GM18508 (cell line): ENCODE data around the gene GAMT.
"Not testable (repeated sequence)": the region's sequence is repeated elsewhere in the genome, so short reads cannot be mapped to it uniquely, and the experiment has no call there.

Experiments
- ATAC-seq: cut with Tn5 transposase; IDR thresholded peaks from one replicate; pipeline ENCODE4 v1.9.1; 2021; ENCODE audit warnings: moderate number of reproducible peaks; ENCODE audit not compliant: insufficient read depth, unreplicated experiment

GAMT gene

DNA sequence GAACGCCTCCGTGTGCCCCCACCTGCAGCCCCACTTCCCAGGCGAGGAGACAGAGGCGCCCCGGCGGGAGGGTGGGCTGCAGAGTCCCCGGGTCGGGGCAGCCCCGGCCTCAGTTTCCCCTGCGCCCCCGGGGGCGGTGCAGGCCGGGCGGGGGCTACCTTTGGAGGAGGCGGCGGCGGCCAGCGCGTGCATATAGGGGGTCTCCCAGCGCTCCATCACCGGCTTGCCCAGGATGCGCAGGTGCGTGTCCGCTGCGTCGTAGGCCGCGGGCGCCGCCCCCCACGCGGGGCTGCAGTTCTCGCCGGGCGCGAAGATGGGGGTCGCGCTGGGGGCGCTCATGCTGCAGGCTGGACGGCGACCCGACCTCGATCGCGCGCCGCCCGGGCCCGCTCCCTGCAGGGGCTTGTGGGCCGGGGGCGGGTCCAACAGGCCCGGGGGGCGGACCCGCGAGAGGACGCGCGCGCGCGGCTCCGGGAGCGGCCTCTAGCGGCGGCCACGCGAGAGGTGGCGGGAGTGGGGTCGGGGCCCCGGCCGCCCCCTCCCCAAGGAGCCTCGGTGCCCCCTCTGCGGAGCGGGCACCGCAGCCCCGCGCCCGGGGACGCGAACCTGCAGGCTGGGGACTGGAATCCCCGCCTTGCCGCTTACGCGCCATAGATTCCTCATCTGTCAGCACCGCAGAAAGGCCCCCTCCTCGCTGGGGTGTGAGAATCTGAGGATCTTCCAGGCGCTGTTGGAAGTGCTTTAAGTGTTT is at the start of gene GAMT:
Gene GAMT, minus strand, starts transcription at position 405 of the 751 bp plus-strand sequence. Its CDS starts 66 bp downstream, at position 339.
- no peak for ATAC-seq

DNA sequence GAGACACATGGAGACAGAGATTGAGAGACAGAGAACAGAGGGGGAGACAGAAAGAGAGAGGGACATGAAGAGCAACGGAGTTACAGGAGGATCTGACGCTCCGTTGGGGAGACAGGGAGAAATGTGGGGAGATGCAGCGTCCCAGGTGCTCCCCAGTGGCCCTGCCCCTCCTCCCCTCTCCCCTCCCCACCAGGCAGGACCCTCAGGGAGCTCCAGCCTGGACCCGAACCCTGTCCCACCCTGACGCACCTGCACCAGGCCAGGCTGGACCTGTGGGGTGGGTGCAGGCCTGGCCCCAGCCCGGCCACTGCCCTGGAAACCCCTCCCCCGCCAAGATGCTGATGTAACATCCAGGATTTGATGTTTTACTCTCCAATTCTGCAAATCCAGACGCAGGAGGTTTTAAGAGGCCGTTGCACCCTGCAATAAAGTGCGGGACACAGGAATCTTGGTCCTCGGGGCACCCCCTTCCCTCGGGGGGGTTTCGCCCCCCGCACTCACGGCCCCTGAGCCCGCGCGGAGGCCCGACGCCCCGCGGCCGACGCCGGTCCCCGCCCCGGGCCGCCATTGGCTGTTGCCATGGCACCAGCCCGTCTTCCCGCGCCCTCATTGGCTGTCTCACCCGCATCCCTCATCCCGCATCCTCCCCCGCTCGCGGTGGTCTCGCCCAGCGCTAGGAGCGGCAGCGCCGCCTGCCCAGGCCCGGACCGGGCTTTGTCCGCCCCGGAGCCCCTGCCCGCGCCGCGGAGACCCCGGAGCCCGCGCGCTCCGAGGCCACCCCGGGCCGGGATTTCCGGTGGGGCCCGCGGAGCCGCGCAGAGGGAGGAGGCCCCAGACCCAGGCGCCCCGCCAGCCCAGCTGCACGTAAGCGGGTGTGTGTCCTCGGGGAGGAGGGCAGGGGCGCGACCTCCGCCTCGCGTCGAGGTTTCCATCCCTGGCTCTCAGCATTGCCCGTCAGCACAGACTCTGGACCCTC is 48.4 kb upstream of the GAMT start, which contains the start of gene APC2:
Gene APC2, plus strand, starts transcription at position 655 of the 976 bp plus-strand sequence. CDS start 2,881 bp downstream, outside the sequence.
- ATAC-seq: no peak

DNA sequence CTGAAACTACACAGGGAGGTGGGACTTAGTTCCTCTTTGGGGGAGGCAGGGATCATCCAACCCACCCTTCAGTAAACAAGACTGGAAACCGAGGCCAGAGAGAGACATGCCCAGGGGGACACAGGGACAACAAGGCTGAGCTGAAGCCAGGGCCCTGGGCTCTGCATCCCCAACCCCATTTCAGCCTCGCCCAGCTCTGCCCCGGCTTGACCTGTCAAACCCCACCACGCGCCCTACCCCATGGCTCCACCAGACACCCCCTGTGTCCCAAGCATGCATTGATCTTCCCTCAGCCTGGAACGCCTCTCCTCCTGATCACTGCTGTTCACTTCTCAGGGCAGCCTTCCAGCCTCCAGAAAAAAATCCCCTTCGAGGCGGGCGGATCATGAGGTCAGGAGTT is 46.6 kb upstream of the GAMT start:
- no peak for ATAC-seq

GRCh38 chr19:1447504-1447903 is 46.2 kb upstream of the GAMT start:
- ATAC-seq: no peak

- ATAC-seq: no peak
These were observed 45.6 kb upstream of the GAMT start for GRCh38 chr19:1446713-1447481.

- ATAC-seq: no peak
These were observed 44.8 kb upstream of the GAMT start for GRCh38 chr19:1445932-1446712.

- ATAC-seq: no peak
These were observed 44.0 kb upstream of the GAMT start for GRCh38 chr19:1445185-1445931.

GRCh38 chr19:1441677-1442438 is 40.5 kb upstream of the GAMT start:
- no peak for ATAC-seq

GRCh38 chr19:1441022-1441426 is 39.7 kb upstream of the GAMT start:
- ATAC-seq: no peak

- no peak for ATAC-seq
These were observed 39.1 kb upstream of the GAMT start for GRCh38 chr19:1440418-1440801.

GRCh38 chr19:1439525-1440417 is 38.4 kb upstream of the GAMT start:
- not testable (repeated sequence) for ATAC-seq

DNA sequence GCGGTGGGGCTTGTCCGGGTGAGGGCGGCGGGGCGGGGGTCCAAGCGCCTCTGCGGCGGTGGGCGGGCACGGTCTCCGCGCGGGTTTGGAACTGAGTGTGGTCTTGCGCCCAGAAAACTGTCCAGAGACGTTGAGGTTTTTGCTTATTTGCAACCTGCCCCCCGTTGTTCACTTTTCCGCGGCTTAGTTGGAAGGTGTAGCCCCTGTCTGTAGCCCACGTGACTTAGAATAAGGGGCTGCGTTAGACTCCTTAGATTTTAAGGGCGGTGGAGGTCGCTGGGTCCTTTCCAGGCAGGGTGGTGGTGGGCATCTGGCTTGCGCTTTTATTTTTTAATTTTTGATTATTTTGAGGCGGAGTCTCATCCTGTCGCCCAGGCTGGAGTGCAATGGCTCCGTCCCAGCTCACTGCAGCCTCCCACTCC is 37.6 kb upstream of the GAMT start:
- no peak for ATAC-seq

DNA sequence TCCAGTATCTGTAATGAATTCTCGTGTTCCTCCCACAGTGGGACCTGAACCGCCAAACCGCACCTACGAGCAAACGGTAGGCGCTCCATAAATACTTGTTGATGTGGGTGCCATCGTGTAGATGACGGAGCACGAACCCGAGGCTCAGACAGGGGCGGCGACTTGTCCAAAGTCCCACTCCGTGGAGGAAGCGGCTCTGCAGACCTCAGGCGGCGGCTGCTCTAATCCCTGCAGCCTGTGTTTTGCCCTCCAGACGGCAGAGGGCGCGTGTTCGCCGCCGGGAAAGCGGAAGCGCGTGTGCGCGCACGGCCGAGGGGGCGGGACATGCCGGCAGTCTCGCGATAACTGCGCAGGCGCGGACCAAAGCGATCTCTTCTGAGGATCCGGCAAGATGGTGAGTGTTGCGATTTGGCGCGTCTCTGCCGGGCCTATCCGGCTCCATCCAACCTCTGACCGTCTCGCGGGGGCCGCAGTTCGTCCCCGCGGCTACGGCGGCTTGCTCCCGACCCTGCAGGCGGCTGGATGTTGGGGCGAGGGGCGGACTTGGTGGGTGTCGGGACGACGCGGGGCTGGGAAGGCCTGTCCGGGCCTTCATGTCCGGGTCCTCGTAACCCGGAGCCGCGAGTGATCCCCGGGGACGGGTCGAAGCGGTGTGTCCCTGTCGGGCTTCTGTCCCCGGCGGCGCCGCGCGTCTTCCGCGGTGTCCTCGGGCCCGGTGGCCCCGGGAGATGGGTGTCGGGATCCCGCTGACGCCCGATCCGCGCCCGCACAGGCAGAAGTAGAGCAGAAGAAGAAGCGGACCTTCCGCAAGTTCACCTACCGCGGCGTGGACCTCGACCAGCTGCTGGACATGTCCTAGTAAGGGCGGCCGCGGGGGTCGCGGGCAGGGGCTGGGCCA is 36.9 kb upstream of the GAMT start, which contains the start of gene RPS15:
Gene RPS15, plus strand, starts transcription at position 362 of the 898 bp plus-strand sequence. Its CDS starts 30 bp downstream, at position 392.
- no peak for ATAC-seq

GRCh38 chr19:1437609-1438008 is 36.3 kb upstream of the GAMT start:
- no peak for ATAC-seq

GRCh38 chr19:1435378-1435989 is 34.1 kb upstream of the GAMT start:
- ATAC-seq: no peak
